ENCODE data around the gene RASSF1.
A peak's percentile ranks its signal among the peaks of the same experiment; 100 is the strongest.

RASSF1 gene

DNA sequence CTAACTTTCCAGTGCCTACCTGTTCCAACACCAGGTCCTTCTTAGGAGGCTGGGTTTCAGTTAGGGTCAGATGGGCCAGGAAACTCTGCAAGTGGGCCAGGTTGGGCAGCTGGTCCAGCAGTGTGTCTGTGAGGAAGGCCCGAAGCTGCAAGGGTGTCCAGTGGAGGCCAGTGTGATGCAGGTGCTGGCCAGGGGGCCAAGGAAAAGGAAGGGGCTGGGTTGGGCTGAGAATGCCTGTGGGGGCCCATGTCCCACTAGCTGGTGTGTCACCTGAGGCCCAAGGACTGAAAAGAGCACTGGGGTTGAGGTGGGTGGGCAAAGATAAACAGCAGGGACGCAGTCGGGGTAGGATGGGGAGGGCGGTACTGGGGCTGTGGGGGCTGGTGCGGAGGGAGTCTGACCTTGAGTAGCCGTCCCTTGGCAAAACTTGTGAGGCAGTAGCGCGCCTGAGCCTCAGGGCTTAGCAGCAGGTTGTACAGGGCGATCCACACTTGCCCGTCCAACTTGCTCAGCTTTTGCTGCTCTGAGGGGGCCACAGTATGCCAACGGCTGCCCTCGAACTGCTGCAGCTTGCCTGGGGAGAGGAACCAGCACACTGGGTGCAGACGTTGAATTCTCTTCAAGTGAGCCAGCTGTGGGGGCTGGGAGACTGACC lies 1.5 kb upstream of the RASSF1 start:
- no peak for DNase-seq

GRCh38 chr3:50341537-50341936 lies 901 bp upstream of the RASSF1 start:
- DNase-seq, result no peak

- no peak for DNase-seq
Measured at GRCh38 chr3:50340147-50340447, 539 bp downstream of the RASSF1 start.

- no peak for DNase-seq
Measured at GRCh38 chr3:50339485-50340146, 1.0 kb downstream of the RASSF1 start.

- DNase-seq, result peak in 1 of 2 donors; percentile 31
Measured at GRCh38 chr3:50338965-50339364, 1.7 kb downstream of the RASSF1 start.

DNA sequence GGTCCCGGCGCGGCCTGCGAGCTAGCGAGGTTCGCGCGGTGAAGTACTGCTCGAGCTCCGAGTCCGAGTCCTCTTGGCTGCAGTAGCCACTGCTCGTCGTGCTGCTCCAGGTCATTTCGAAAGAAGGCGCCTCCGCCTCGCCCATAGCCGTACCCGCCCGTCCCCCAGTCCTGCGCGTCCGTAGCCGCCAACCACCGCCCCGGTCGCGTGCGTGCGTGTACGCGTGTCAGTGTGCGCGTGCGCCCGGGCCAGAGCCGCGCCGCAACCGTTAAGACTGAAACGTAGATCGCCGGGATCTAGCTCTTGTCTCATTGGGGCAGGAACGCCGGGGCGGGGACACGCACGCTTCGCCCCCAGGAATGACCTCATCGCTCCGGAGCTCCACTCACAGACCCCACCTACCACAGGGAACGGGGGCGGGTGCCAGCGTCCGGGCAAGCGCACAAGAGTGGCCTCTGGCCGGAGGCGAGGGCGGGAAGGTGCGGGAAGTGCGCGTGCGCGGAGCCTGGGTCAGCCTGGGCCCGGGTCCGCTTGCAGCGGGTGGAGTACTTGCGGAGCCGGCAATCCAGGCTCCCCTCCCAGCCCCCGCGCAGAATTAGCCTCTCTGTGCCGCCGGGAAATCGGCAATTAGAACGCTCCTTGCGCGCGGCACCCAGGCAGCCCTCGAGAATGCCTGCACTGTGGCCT lies 3.3 kb downstream of the RASSF1 start:
- DNase-seq, result peak; percentile 83 to 95

- no peak for DNase-seq
Measured at GRCh38 chr3:50336452-50337174, 4.0 kb downstream of the RASSF1 start.

DNA sequence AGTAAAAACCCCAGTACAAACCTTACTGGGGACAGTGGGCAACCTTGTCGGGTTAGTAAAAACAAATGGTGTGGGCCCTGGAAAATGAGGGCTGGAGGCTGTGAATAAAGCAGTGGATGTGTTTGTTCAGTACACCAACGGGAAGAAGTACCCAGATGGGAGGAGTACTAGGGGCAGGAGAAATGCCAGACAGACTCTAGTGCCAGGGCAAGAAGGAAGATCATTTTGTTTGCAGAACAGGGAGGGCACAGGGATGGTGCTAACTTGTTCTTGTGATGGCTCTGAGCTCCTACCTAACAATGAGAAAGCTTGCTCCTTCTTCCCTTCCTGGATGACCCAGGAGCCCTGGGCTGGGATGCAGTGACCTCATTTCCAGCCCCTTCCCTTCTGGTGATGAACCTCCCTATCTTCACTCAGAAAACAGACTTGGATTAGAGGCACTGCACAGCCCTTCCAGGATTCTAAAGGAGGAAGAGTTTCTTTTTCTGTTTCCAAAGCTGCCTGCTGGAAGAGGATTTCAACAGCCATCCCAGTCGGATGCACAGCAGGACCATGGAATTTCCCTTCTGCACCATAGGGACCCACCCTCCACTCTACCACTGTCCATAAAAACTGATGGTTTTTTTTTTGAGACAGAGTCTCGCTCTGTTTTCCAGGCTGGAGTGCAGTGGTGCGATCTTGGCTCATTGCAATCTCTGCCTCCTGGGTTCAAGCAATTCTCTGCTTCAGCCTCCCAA lies 6.1 kb downstream of the RASSF1 start:
- no peak for DNase-seq

DNA sequence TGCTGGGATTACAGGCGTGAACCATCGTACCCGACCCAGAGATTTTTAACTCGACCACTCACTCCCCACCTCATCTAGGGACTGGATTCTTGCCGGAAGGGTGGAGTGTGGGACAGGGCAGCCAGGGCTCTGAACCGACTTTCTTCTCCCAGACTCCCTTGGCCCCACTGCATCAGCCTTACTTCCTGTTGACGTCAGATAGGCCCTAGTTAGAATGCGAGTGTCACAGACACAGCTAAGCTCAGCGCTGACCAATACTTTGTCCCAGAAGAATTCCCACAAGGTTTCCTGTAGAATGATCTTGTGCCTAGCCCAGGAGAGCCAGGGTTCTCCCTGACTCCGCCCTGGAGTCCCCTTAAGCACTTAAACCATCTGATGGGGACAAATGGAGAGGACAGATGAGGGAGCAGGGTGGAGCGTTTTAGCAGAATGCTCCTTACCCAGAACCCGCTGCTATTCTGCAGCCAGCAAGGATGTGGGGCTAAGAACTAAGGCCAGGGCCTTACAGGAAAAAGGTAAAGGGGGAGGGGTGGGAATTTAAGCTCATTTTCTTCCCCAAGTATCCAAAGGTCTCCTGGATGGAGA lies 6.8 kb downstream of the RASSF1 start:
- no peak for DNase-seq

DNA sequence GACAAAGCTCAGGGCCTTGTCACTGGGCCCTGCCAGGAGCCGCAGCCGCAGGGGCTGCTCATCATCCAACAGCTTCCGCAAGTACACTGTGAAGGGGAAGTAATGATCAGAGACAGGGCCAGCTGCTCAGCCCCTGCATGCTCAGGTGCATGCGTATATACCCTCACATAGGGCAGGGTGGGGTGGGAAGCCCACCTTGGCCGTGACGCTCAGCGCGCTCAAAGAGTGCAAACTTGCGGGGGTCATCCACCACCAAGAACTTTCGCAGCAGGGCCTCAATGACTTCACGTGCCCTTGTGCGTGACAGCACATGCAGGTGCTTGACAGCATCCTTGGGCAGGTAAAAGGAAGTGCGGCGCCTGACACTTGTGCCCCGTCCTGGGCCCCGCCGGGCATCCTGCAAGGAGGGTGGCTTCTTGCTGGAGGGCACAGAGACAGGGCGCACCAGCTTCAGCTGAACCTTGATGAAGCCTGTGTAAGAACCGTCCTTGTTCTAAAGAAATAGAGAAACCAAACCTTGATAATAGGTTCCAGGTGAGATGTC lies 9.2 kb downstream of the RASSF1 start:
- no peak for DNase-seq

DNA sequence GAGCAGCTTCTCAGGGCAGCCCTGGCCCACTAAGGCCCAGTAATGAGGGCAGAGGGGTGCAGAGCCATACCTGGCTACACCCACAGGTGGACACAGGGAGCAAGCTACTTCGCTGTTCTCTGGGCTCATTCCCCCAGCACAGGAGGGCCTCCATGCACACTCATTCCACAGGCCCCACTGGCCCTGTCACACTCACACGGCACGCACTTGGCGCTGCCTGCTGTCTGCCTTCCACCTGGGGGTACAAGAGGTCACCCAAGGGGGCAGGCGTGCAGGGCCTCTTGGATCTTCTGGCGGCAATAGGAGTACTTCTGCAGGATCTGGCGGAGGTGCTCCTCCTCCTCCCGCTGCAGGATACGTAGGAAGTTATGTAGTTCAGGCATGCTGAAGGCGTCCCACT lies 10.3 kb downstream of the RASSF1 start:
- no peak for DNase-seq

DNA sequence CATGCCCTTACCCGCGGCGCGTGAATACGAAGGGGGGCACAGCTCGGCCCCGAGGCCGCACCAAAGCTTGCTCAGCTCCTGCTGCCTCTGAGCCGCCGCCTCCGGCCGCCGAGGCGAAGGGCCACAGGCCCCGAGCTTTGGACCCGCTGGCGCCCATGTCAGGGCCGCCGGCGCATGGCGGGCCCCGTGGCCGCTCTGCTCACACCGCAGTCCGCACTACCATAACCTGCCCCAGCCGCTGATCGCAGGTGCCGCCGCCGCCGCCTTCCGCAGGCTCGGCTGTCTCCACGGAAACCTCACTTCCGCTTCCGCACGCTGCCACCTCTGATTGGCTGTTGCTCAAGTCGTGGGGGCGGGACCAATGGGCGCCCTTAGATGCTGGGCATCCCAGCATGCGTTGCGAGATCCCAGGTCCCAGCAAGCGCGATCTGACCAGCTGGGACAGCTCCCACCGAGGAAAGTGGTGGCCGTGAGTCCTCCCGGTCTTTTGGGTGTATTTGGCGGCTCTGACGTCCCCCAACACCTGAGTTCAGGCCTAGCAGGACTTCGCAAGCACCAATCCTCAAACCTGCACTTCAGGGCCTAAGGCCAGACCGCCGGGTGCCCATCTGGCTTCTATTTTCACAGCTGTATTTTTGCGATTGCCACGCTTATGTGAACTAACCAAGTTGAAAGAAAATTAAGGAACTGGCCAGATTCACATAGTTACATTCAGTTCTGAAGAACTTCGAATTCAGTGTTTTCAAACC lies 12.5 kb downstream of the RASSF1 start, which contains the start of gene TUSC2:
Gene TUSC2, minus strand, starts transcription at position 281 of the 749 bp plus-strand sequence. Its CDS starts 124 bp downstream, at position 157.
- peak; percentile 79 to 92 for DNase-seq

GRCh38 chr3:50327129-50327528 lies 13.5 kb downstream of the RASSF1 start:
- DNase-seq, result no peak

GRCh38 chr3:50326182-50326541 lies 14.5 kb downstream of the RASSF1 start:
- no peak for DNase-seq

DNA sequence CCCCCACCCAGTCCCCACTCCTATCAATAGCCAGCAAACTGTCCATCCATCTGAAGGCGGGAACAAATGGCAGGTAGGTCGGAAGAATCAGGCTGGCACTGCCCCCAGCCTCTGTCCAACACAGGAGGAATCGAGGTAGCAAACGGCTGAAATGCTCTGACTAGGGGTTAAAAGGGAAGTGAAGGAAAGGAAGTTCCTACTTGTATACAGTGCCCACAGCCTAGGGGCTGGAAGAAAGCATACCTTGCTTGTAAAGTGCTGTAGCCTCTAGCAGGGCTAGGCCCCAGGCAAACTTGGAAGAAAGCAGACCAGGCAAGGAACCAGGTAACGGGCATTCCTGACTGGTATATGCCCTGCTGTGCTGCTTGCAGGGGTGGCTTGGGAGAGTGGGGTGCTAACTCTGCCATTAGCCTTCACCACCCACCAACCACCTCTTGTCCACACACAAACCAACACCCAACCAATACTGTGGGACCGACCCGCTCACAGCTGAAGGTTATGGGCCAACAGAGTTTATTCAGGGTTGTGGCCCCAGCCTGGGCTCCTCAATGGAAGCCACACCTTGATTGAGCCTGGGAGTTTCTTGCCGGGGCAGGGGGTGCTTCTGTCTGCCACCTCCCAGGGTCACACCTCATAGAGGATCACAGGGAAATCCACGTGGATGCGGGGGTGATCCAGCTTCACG lies 15.0 kb downstream of the RASSF1 start:
- DNase-seq, result no peak

GRCh38 chr3:50325113-50325480 lies 15.5 kb downstream of the RASSF1 start:
- DNase-seq, result no peak

- peak; percentile 9 to 22 for DNase-seq
Measured at GRCh38 chr3:50324351-50325112, 16.1 kb downstream of the RASSF1 start.

GRCh38 chr3:50323614-50324199 lies 16.9 kb downstream of the RASSF1 start:
- no peak for DNase-seq

DNA sequence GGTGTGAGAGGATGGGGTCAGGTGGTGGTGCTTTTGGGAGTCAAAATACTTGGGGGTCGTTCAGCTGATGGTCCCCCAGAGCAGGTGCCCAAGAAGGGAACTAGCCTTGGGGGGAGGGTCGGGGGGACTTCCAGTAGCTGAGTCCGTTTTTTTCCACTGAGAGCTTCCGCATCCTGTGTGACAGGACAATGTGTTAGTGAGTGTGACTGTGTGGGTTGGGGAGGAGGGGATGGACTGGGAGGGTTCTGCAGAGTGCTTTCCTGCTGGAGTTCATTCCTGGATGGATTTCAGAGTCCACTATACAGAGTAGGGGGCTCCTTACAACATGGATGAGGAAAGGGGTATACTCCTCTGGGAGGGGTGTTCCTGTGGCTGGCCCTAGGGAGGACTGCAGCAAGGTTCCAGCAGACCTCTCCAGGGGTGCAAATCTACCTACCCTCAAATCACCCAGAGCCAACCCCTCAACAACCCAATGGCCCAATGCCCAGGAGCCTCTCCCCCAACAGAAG lies 17.5 kb downstream of the RASSF1 start:
- no peak for DNase-seq

Data from bone marrow (tissue), 2 donors.